Brain microvascular endothelial cell (primary cell): ENCODE measurements around the gene HOXD9.

Source experiments
- DNase-seq: peaks from one replicate; pipeline ENCODE4 v3.0.0-alpha.2; 2020
- H3K27ac ChIP-seq: fragments of 250-450 bp; sonication (Bioruptor Pico); 2 replicates; pipeline ENCODE4 v1.5.1; 2020; ENCODE audit warnings: mild to moderate bottlenecking, moderate library complexity
- H3K27me3 ChIP-seq: fragments of 250-450 bp; sonication (Bioruptor Pico); replicated peaks from 2 replicates; pipeline ENCODE4 v1.5.1; 2020; ENCODE audit warnings: mild to moderate bottlenecking
- H3K36me3 ChIP-seq: fragments of 250-450 bp; sonication (Bioruptor Pico); replicated peaks from 2 replicates; pipeline ENCODE4 v1.5.1; 2020; ENCODE audit warnings: mild to moderate bottlenecking
- H3K4me3 ChIP-seq: 2 replicates; pipeline ENCODE4 v1.5.1; 2011; ENCODE audit warnings: low read depth, mild to moderate bottlenecking, control low read depth, low read length, moderate library complexity
- in situ Hi-C: cut with HindIII; loops from 2 replicates; pipeline ENCODE4 v1.10.0; 2017; ENCODE audit warnings: low sequenced_read_pairs, low pct_ligation_motif_present
- TF ChIP-seq, protein P1 (sequence below): IDR thresholded peaks from 2 replicates; pipeline ENCODE4 v1.5.1; 2011; ENCODE audit warnings: low read depth, mild to moderate bottlenecking, moderate library complexity, low read length, control low read depth, inconsistent platforms; ENCODE audit errors: missing control alignments

The HOXD9 gene

DNA sequence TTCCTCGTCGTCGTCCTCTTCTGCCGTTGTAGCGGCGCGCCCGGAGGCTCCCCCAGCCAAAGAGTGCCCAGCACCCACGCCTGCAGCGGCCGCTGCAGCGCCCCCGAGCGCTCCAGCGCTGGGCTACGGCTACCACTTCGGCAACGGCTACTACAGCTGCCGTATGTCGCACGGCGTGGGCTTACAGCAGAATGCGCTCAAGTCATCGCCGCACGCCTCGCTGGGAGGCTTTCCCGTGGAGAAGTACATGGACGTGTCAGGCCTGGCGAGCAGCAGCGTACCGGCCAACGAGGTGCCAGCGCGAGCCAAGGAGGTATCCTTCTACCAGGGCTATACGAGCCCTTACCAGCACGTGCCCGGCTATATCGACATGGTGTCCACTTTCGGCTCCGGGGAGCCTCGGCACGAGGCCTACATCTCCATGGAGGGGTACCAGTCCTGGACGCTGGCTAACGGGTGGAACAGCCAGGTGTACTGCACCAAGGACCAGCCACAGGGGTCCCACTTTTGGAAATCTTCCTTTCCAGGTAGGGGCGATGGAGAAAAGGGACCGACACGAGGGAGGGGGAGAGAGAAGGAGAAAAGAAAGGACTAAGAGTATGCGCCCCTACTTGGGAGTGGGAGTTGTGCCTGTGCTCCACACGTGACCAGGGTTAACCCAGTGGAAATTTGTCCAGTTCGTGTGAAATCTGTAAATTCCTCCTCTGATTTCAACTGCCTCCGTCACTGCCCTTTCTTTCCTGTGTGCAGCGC, 29.2 kb upstream of the HOXD9 start:
- no peak overlapping the region for H3K27ac ChIP-seq

DNA sequence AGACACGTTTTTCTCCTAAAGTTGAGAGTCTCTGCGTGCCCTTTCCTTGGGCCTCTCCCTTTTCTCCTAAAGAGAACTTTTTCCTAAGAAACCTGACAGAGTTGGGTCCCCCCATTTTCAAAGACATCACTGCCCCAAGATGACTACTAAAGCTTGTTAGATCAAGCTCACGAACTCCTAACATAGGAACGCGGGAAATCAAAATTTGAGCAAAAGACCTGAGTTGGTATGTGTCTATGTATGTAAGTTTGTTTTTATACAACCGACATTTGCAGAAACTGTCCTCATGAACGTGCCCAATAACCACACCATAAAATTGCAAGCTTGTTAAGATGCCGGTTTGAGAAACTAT, 28.6 kb upstream of the HOXD9 start:
- TF ChIP-seq, protein P1, sequence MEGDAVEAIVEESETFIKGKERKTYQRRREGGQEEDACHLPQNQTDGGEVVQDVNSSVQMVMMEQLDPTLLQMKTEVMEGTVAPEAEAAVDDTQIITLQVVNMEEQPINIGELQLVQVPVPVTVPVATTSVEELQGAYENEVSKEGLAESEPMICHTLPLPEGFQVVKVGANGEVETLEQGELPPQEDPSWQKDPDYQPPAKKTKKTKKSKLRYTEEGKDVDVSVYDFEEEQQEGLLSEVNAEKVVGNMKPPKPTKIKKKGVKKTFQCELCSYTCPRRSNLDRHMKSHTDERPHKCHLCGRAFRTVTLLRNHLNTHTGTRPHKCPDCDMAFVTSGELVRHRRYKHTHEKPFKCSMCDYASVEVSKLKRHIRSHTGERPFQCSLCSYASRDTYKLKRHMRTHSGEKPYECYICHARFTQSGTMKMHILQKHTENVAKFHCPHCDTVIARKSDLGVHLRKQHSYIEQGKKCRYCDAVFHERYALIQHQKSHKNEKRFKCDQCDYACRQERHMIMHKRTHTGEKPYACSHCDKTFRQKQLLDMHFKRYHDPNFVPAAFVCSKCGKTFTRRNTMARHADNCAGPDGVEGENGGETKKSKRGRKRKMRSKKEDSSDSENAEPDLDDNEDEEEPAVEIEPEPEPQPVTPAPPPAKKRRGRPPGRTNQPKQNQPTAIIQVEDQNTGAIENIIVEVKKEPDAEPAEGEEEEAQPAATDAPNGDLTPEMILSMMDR = no peak
- no peak overlapping the region for H3K4me3 ChIP-seq
- H3K27me3 ChIP-seq = peaks cover 97% of the 10 kb centered on the region
- no peak overlapping the region for H3K27ac ChIP-seq
- no peak for DNase-seq
- in situ Hi-C loops = loop anchor here (10.0 kb wide), 1 partner anchor 729 kb away; no protein-coding TSS in a partner anchor
- H3K36me3 ChIP-seq = no peaks in the 10 kb centered on the region

More for the DNA sequence above, 29.2 kb upstream of the HOXD9 start:
- no peak for DNase-seq
- no peaks in the 10 kb centered on the region for H3K36me3 ChIP-seq
- in situ Hi-C loops = loop anchor here (10.0 kb wide), 1 partner anchor 729 kb away; no protein-coding TSS in a partner anchor
- TF ChIP-seq, protein P1 = no peak
- H3K4me3 ChIP-seq = no peak overlapping the region
- peaks cover 97% of the 10 kb centered on the region for H3K27me3 ChIP-seq

DNA sequence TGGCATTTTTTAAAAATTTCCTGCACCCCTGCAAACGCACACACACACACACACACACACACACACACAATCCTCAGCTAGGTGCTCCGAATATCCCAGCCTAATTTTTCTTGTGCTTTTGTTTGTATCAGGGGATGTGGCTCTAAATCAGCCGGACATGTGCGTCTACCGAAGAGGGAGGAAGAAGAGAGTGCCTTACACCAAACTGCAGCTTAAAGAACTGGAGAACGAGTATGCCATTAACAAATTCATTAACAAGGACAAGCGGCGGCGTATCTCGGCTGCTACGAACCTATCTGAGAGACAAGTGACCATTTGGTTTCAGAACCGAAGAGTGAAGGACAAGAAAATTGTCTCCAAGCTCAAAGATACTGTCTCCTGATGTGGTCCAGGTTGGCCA, 28.2 kb upstream of the HOXD9 start:
- no peak overlapping the region for H3K27ac ChIP-seq
- H3K36me3 ChIP-seq = no peaks in the 10 kb centered on the region
- in situ Hi-C loops = loop anchor here (10.0 kb wide), 1 partner anchor 730 kb away; no protein-coding TSS in a partner anchor
- TF ChIP-seq, protein P1 = no peak
- DNase-seq = no peak
- peaks cover 97% of the 10 kb centered on the region for H3K27me3 ChIP-seq
- no peak overlapping the region for H3K4me3 ChIP-seq

DNA sequence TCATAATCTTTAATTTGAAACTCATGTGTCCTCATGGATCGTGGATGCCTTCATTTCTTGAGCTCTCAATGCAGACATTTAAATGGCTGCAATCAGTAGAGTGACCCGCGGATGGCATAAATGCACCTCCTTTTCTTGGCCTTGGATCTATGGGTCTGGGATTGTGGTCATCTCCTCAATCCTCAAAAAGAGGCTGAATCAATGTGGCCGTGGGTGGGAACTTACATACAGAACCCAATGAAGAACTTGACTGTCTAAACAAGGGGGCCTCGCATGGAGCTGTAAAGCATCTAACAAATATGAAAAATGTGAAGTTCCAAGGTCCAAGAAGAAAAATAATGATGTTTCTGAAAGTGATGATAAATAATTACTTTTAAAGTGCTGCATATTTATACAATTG, 27.1 kb upstream of the HOXD9 start:
- peaks cover 97% of the 10 kb centered on the region for H3K27me3 ChIP-seq
- in situ Hi-C loops = loop anchor here (10.0 kb wide), 1 partner anchor 731 kb away; no protein-coding TSS in a partner anchor
- H3K36me3 ChIP-seq = no peaks in the 10 kb centered on the region
- H3K4me3 ChIP-seq = no peak overlapping the region
- no peak overlapping the region for H3K27ac ChIP-seq
- TF ChIP-seq, protein P1 = no peak
- DNase-seq = no peak

DNA sequence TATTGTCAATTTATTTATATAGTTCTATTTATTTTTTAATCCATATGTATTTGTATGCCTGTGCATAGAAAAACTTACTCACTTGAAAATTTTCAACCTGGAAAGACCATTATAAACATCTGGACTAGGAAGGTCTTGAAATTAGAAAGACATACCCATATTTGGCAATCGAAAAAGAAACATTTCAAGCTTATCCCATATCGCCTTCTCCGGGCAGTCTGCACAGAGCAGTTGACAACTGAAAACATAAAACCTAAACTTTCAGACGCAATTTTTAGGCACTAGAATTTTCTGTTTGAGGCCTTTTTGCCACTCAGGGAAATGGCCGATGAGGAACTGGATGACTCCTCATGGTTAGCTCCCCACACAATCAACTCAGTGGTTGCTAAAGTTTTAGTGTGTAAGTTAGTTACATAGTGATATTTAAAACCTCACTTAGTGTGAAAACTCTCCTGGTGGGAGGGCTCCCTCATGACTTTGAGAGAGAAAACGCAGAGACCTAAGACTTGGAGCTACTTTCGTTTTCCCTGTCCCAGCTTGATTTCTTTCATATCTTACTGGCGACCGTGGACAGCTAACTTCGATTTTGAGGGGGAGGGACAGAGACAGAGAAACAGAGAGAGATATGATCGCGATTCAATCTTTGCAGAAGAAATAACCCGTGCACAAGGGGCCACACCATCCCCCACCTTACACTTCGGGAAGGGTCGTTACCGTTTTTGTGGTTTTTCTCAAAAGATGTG, 26.1 kb upstream of the HOXD9 start:
- DNase-seq = no peak
- Histone ChIP-seq H3K27ac (no peak overlapping the region), H3K36me3 (no peaks in the 10 kb centered on the region), H3K27me3 (peaks cover 98% of the 10 kb centered on the region), H3K4me3 (no peak overlapping the region)
- in situ Hi-C loops = loop anchor here (10.0 kb wide), 1 partner anchor 732 kb away; no protein-coding TSS in a partner anchor
- TF ChIP-seq, protein P1 = no peak
